Hippocampal formation (tissue), 2 donors: Measurements from ENCODE around the gene INSM2.

Experiments
- DNase-seq, 2 donors: peaks; one replicate each; lab custom pipeline; 2025; lab: John Stamatoyannopoulos, UW

INSM2 gene, protein sequence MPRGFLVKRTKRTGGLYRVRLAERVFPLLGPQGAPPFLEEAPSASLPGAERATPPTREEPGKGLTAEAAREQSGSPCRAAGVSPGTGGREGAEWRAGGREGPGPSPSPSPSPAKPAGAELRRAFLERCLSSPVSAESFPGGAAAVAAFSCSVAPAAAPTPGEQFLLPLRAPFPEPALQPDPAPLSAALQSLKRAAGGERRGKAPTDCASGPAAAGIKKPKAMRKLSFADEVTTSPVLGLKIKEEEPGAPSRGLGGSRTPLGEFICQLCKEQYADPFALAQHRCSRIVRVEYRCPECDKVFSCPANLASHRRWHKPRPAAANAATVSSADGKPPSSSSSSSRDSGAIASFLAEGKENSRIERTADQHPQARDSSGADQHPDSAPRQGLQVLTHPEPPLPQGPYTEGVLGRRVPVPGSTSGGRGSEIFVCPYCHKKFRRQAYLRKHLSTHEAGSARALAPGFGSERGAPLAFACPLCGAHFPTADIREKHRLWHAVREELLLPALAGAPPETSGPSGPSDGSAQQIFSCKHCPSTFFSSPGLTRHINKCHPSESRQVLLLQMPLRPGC

GRCh38 chr14:35533357-35534207, at the start of gene INSM2:
Gene INSM2, plus strand, starts transcription at chr14:35534164. Its CDS starts 89 bp downstream, at chr14:35534253.
- peak in 1 of 2 donors; percentile 28 for DNase-seq

- DNase-seq: no peak
Observed at GRCh38 chr14:35492569-35493014, 41.4 kb upstream of the INSM2 start.

DNA sequence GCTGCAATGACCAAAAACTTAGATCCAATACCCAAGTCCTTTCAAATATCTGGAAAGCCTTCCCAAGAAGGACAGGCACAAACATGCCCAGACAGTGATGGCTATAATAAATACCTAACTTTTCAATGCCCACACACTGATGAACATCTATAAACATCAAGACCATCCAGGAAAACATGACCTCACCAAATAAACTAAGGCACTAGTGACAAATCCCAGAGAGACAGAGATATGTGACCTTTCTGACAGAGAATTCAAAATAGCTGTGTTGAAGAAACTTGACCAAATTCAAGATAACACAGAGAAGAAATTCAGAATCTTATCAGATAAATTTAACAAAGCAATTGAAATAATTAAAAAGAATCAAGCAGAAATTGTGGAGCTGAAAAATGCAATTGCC, 38.7 kb upstream of the INSM2 start:
- no peak for DNase-seq

DNA sequence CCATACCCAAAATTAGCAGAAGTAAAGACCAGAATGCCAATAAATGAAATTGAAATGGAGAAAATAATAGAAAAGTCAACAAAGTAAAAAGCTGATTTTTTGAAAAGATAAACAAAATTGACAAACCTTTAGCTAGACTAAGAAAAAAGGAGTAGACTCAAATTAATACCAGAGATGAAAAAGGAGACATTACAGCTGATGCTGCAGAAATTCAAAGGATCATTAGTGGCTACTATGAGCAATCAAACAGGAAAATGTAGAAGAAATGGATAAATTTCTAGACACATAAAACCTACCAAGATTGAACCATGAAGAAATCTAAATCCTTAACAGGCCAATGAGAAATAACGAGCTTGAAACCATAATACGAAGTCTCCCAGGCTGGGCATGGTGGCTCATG, 34.8 kb upstream of the INSM2 start:
- no peak for DNase-seq

- DNase-seq: no peak
Observed at GRCh38 chr14:35503646-35504045, 30.3 kb upstream of the INSM2 start.

- DNase-seq: no peak
Observed at GRCh38 chr14:35504260-35504659, 29.7 kb upstream of the INSM2 start.

DNA sequence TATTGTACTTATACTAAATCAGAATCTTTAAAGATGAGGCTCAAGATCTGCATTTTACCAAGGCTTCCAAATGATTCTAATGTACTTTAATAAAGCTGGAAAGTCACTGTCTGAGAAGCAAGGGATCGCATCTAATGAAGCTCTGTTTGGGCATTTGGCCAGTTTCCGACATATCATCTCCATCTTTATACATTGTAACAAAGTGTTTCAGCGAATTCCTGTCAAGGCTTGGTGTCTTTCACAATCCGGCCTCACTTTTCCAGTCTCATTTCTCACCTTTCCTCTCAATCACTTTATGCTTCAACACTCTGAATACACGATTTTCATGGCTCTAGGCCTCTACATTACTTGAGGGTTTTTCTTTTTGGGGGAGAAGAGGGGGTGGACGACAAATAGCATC, 27.5 kb upstream of the INSM2 start:
- DNase-seq: no peak

DNA sequence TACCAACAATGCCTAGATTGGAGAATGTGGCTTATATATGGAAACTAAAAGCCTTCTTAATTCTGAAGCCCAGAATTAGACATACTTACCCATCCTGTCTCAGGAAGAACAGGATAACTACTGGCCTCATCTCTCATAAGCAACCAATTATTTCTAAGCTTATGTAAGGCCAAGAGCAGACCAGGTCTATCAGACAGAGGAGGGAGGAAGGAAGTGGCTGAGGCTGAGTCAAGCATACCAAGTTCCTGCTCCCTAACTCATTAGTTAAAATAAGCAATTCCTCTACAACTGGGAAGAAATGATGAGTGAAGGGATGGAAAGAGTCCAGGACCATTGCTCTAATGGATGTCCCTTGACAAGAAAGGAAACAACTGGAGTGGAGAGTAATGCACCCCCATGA, 27.0 kb upstream of the INSM2 start:
- no peak for DNase-seq

DNA sequence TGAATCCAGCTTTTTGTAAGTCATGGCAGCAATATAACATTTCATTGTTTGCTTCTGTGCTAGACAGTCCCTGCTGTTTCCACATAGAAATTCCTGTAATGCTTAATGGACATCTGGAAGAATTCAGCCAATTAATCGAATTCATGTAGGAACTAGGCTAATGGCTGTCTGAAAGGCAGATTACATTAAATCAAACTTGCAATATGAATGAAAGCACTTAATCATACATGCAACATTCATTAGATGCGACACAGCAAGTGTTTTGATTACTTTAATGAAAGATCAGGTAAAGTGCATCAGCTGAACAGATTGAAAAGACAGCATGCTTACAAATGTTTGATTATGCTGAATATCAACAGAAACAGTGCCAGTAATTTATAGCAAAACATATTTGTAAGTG, 24.1 kb upstream of the INSM2 start:
- DNase-seq: no peak

DNA sequence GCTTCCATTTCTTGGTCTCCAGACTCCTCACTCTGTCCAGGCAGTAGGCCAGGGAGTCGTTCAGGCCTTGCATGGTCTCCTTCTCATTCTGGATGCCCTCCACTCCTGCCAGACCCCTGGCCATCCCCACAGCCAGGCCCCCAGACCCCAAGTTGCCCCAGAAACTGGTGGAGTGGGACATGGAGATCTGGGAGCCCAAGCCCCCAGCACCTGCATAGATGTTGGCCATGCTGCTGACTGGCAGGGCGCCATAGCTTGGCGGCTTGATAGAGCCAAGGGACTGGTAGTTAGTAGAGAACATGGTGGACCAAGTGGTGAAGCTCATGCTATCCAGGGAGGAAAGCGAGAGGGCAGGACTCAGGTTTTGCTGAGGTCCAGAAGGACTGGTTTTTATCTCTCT, 21.2 kb upstream of the INSM2 start:
- no peak for DNase-seq

DNA sequence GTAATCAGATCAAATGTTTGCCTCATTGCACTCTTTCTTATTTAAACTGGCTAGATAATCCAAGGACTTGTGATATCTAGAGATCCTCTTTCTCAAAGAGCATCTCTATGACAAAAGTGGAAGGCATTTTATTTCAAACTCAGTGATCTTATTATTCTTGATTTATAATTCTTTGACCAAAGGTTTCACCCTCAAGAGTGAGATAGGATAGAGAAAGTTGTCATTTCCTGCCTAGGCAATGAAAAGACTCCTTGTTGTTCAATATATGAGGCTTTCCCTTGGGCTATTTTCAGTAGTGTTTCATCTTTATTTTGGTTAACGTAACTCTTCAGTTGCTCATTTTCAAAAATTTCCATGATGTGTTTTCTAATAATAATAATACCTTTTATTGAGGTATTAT, 18.0 kb upstream of the INSM2 start:
- DNase-seq: no peak

- DNase-seq: no peak
Observed at GRCh38 chr14:35519986-35520385, 14.0 kb upstream of the INSM2 start.

DNA sequence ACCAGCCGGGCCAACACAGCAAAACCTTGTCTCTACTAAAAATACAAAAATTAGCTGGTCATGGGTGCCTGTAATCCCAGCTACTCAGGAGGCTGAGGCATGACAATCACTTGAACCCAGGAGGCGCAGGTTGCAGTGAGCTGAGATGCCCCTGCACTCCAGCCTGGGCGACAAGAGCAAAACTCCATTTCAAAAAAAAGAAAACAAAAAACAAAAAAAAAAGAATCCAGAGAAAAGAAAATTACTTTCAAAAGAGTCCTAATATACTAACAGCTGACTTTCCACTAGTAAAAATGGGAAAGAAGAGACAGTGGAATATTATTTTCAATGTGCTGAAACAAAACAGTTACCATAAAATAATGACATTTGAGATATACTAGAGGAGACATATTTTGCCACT, 8.3 kb upstream of the INSM2 start:
- DNase-seq: no peak

- DNase-seq: no peak
Observed at GRCh38 chr14:35526962-35527361, 7.0 kb upstream of the INSM2 start.

DNA sequence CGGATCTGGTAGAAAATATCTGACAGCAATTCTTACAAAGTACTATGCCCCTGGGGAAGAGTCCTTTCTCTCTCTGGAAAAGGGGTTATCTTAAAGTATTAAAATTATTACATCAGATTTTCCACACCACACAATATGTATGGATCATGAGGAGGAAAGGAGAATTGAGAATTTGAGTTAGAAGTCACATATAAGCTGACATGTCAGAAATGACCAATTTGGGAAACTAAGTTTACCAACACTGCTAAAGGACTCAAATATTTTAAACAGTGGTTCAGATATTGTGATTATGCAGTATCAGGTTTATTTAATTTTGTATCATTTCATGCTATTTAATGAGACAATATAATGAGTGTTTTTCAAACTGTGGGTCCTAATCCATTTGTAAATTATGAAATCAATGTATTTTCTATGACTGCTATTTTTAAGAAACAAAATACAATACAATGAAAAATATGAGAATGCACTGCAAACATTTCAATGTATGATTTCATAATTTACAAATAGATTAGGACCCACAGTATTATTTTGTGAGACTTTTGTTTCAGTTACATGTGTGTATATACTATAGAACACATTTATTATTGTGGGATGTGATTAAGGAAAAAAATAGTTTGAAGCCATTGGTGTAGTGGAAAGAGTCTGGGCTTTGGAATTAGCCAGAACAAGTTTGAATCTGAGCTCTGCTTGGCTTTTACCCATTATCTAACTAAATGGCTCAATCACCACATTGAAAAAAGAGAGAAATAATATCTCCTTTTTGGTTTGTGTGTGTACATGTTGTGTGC, 1.8 kb upstream of the INSM2 start:
- DNase-seq: no peak

DNA sequence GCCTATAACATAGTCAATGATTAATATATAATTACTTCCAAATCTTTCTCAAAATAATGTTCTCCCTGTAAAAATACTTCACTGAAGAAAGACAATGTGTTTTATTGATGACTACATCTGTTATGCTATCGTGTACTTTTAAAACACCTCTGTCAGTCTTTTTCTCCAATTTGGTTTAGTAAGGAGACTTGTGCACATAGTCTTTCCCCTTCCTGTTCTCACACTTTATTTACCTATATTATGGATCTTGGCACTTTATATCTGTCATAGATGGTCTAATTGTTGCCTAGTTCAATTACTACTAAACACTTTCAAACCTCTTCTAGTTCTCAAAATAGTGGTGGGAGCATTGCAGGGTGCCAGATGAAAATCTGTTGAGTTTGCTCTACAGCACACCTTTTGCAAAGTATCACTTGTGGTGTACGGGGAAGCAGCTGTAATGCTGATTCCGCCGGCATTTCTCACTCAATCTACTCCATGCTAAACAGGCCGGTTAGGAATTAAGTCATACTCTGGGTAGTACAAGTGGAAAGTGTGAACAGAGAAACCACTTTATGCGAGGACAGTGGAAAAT, 1.1 kb upstream of the INSM2 start:
- no peak for DNase-seq

DNA sequence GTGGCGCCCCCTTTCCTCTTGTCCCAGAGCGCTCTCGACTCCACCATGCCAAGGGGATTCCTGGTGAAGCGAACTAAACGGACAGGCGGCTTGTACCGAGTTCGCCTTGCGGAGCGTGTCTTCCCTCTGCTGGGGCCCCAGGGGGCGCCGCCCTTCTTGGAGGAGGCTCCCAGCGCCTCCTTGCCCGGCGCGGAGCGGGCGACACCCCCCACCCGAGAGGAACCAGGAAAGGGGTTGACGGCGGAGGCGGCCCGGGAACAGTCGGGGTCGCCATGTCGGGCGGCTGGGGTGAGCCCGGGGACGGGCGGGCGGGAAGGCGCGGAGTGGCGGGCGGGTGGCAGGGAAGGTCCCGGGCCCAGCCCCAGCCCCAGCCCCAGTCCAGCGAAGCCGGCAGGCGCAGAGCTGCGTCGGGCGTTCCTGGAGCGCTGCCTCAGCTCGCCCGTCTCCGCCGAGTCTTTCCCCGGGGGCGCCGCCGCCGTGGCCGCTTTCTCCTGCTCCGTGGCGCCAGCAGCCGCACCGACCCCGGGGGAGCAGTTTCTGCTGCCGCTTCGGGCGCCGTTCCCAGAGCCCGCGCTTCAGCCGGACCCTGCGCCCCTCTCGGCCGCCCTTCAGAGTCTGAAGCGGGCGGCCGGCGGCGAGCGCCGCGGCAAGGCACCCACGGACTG, 376 bp downstream of the INSM2 start:
- no peak for DNase-seq

DNA sequence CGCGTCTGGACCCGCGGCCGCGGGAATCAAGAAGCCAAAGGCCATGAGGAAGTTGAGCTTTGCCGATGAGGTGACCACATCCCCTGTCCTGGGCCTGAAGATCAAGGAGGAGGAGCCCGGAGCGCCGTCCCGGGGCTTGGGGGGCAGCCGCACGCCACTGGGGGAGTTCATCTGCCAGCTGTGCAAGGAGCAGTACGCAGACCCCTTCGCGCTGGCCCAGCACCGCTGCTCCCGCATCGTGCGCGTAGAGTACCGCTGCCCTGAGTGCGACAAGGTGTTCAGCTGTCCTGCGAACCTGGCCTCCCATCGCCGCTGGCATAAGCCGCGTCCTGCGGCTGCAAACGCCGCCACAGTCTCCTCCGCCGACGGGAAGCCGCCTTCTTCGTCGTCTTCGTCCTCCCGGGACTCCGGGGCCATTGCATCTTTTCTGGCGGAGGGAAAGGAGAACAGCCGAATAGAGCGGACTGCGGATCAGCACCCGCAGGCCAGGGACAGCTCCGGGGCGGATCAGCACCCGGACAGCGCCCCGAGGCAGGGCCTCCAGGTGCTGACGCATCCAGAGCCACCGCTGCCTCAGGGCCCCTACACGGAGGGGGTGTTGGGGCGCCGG, 1.0 kb downstream of the INSM2 start:
- DNase-seq: peak in 1 of 2 donors; percentile 38

- DNase-seq: no peak
Observed at GRCh38 chr14:35535483-35536112, 1.6 kb downstream of the INSM2 start.

- DNase-seq: no peak
Observed at GRCh38 chr14:35539969-35540368, 6.0 kb downstream of the INSM2 start.
